SU-DHL-6 (cell line): ENCODE results near the gene EML1.

Experiments
- H2AFZ ChIP-seq: fragments of 200-600 bp; sonication (generic); 2 replicates; pipeline ENCODE4 v1.6.1; 2014; ENCODE audit warnings: low read depth, mild to moderate bottlenecking, moderate library complexity, mixed read lengths, antibody characterized with exemption, low read length; ENCODE audit not compliant: severe bottlenecking
- H3F3A ChIP-seq: fragments of 200-600 bp; shearing (Covaris generic); 2 replicates; pipeline ENCODE4 v1.6.0; 2016; ENCODE audit warnings: antibody characterized with exemption, mild to moderate bottlenecking; ENCODE audit not compliant: insufficient read depth
- H3K27ac ChIP-seq: fragments of 200-600 bp; sonication (generic); 2 replicates; pipeline ENCODE4 v1.5.1; 2016; ENCODE audit warnings: low read depth, mild to moderate bottlenecking, low read length, moderate library complexity, mixed read lengths
- H3K27me3 ChIP-seq: fragments of 200-600 bp; sonication (generic), shearing (Covaris generic); 2 replicates; pipeline ENCODE4 v1.6.0; 2014; ENCODE audit warnings: mild to moderate bottlenecking, low read length
- H3K36me3 ChIP-seq: fragments of 200-600 bp; sonication (generic); 2 replicates; pipeline ENCODE4 v1.6.1; 2014; ENCODE audit warnings: mild to moderate bottlenecking, low read length, mixed read lengths
- H3K4me2 ChIP-seq: fragments of 300-600, 200-600 bp; shearing (Covaris generic), sonication (generic); 2 replicates; pipeline ENCODE4 v1.6.0; 2014; ENCODE audit warnings: low read length, low read depth, mild to moderate bottlenecking; ENCODE audit not compliant: poor library complexity, severe bottlenecking
- H3K4me3 ChIP-seq: fragments of 200-600 bp; sonication (generic); 2 replicates; pipeline ENCODE4 v1.5.1; 2014; ENCODE audit warnings: antibody characterized with exemption, low read length, mild to moderate bottlenecking, mixed read lengths; ENCODE audit not compliant: insufficient read depth, poor library complexity, severe bottlenecking
- H3K79me2 ChIP-seq: fragments of 200-600 bp; sonication (generic); 2 replicates; pipeline ENCODE4 v1.6.1; 2014; ENCODE audit warnings: mild to moderate bottlenecking, low read length, moderate library complexity; ENCODE audit not compliant: insufficient read depth
- H3K9ac ChIP-seq: fragments of 200-600 bp; sonication (generic); 2 replicates; pipeline ENCODE4 v1.7.0; 2014; ENCODE audit warnings: mild to moderate bottlenecking, low read length
- H3K9me2 ChIP-seq: fragments of 200-600 bp; sonication (generic); replicated peaks from 2 replicates; pipeline ENCODE4 v1.6.1; 2014; ENCODE audit warnings: low read length; ENCODE audit not compliant: insufficient read depth
- H3K9me3 ChIP-seq: fragments of 200-600 bp; sonication (generic); 2 replicates; pipeline ENCODE4 v1.6.1; 2014; ENCODE audit warnings: low read length, mixed read lengths; ENCODE audit not compliant: insufficient read depth
- H4K20me1 ChIP-seq: fragments of 200-600 bp; sonication (generic); 2 replicates; pipeline ENCODE4 v1.6.1; 2014; ENCODE audit warnings: low read depth, mild to moderate bottlenecking, antibody characterized with exemption, low read length, moderate library complexity, mixed read lengths
- CTCF ChIP-seq: fragments of 200-600 bp; sonication (generic); IDR thresholded peaks from one replicate; pipeline ENCODE4 v1.5.1; 2017; ENCODE audit warnings: antibody characterized with exemption, mild to moderate bottlenecking, low read length, moderate library complexity; ENCODE audit not compliant: insufficient read depth, poor library complexity, severe bottlenecking
- EZH2phosphoT487 ChIP-seq: fragments of 200-600 bp; sonication (generic), shearing (Covaris generic); conservative IDR thresholded peaks from 2 replicates; pipeline ENCODE4 v1.6.1; 2018; ENCODE audit warnings: mild to moderate bottlenecking, antibody characterized with exemption, low read length, moderate library complexity, mixed read lengths

The EML1 gene

GRCh38 chr14:99975190-99975589, 182.0 kb downstream of the EML1 start:
- Histone ChIP-seq H4K20me1 (no peaks in the 10 kb centered on the region), H3K9me3 (no peaks in the 10 kb centered on the region), H3F3A (no peaks in the 10 kb centered on the region), H2AFZ (no peak overlapping the region), H3K9me2 (no peaks in the 10 kb centered on the region), H3K79me2 (no peaks in the 10 kb centered on the region), H3K27ac (no peak overlapping the region), H3K4me3 (no peak overlapping the region), H3K27me3 (no peaks in the 10 kb centered on the region), H3K36me3 (no peaks in the 10 kb centered on the region), H3K4me2 (no peak overlapping the region), H3K9ac (no peak overlapping the region)
- TF ChIP-seq EZH2phosphoT487 (no peak), CTCF (no peak)

DNA sequence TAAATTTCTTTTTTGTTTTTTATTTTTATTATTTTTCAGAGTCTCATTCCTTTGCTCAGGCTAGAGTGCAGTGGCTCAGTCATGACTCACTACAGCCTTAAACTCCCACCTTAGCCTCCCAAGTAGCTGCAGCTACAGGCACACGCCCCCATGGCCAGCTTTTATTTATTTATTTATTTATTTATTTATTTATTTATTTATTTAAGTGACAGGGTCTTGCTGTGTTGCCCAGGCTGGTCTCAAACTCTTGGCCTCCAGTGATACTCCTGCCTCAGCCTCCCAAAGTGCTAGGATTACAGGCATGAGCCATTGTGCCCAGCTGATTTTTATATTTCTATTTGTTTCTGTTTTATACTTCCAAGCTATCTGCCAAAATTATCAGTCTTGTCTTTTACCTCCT, 182.8 kb downstream of the EML1 start:
- Histone ChIP-seq H3K79me2 (no peaks in the 10 kb centered on the region), H3K9me2 (no peaks in the 10 kb centered on the region), H3K4me3 (no peak overlapping the region), H2AFZ (no peak overlapping the region), H3K36me3 (no peaks in the 10 kb centered on the region), H3K27ac (no peak overlapping the region), H3F3A (no peaks in the 10 kb centered on the region), H3K4me2 (no peak overlapping the region), H4K20me1 (no peaks in the 10 kb centered on the region), H3K9me3 (no peaks in the 10 kb centered on the region), H3K27me3 (no peaks in the 10 kb centered on the region), H3K9ac (no peak overlapping the region)
- no peak for TF ChIP-seq CTCF
- TF ChIP-seq EZH2phosphoT487 = no peak

DNA sequence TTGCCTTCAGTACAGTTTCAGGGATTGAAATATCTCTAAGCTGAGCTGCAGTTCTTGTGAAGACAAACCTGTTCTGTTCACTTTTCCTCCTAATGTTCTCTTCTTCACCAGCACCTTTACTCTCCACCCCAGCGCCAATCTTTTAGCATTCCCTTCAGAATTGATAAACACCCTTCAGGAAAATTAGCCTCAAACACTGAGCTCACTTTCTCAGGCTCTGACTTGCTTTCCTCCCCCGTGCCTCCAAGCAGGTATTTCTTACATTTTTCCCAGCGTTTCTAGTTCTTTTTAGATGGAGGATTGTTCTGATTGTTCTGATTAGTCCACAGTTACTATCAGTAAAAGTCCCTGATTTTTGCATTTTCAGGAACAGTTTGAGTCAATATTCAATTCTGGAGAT, 183.5 kb downstream of the EML1 start:
- H3K9me3 ChIP-seq = no peaks in the 10 kb centered on the region
- no peak overlapping the region for H3K27ac ChIP-seq
- no peaks in the 10 kb centered on the region for H3K27me3 ChIP-seq
- H3K9me2 ChIP-seq = no peaks in the 10 kb centered on the region
- no peaks in the 10 kb centered on the region for H3K36me3 ChIP-seq
- H3K4me2 ChIP-seq = no peak overlapping the region
- no peak overlapping the region for H2AFZ ChIP-seq
- no peak overlapping the region for H3K9ac ChIP-seq
- TF ChIP-seq EZH2phosphoT487 (no peak), CTCF (no peak)
- H3F3A ChIP-seq = no peaks in the 10 kb centered on the region
- no peak overlapping the region for H3K4me3 ChIP-seq
- H4K20me1 ChIP-seq = no peaks in the 10 kb centered on the region
- no peaks in the 10 kb centered on the region for H3K79me2 ChIP-seq

GRCh38 chr14:99980299-99980698, 187.1 kb downstream of the EML1 start:
- no peaks in the 10 kb centered on the region for H3K27me3 ChIP-seq
- H3K9me3 ChIP-seq = no peaks in the 10 kb centered on the region
- H3F3A ChIP-seq = no peaks in the 10 kb centered on the region
- H3K79me2 ChIP-seq = no peaks in the 10 kb centered on the region
- no peak for TF ChIP-seq EZH2phosphoT487
- TF ChIP-seq CTCF = no peak
- H3K4me3 ChIP-seq = no peak overlapping the region
- H3K9me2 ChIP-seq = no peaks in the 10 kb centered on the region
- no peak overlapping the region for H3K4me2 ChIP-seq
- H4K20me1 ChIP-seq = no peaks in the 10 kb centered on the region
- no peak overlapping the region for H3K27ac ChIP-seq
- H3K9ac ChIP-seq = no peak overlapping the region
- H2AFZ ChIP-seq = no peak overlapping the region
- no peaks in the 10 kb centered on the region for H3K36me3 ChIP-seq
